Stomach smooth muscle (tissue), 2 donors: ENCODE measurements around the gene FAM25G.

Source experiments
- H3K27ac ChIP-seq: one replicate; pipeline ENCODE4 v1.7.0; 2013; ENCODE audit warnings: mild to moderate bottlenecking, low read length, inconsistent platforms
- H3K27me3 ChIP-seq, 2 donors: one replicate each; pipeline ENCODE4 v1.7.0; 2013; ENCODE audit warnings: low read length in 2 of 2; ENCODE audit not compliant: insufficient read depth in 2 of 2, control insufficient read depth in 1 of 2
- H3K36me3 ChIP-seq, 2 donors: one replicate each; pipeline ENCODE4 v1.7.0; 2013; ENCODE audit warnings: low read length in 2 of 2; ENCODE audit not compliant: control insufficient read depth in 2 of 2, insufficient read depth in 2 of 2
- H3K4me1 ChIP-seq: one replicate; pipeline ENCODE4 v1.7.0; 2013; ENCODE audit warnings: low read length; ENCODE audit not compliant: control insufficient read depth, insufficient read depth
- H3K4me3 ChIP-seq, 2 donors: one replicate each; pipeline ENCODE4 v1.7.0; 2013; ENCODE audit warnings: low read length in 2 of 2
- H3K9ac ChIP-seq, 2 donors: one replicate each; pipeline ENCODE4 v1.7.0; 2013; ENCODE audit warnings: low read length in 2 of 2, mild to moderate bottlenecking in 1 of 2
- H3K9me3 ChIP-seq, 2 donors: one replicate each; pipeline ENCODE4 v1.7.0; 2013; ENCODE audit warnings: low read length in 2 of 2; ENCODE audit not compliant: control insufficient read depth in 2 of 2
- donor health status: healthy.
- donor health status: Pancreatic carcinoma.

FAM25G gene

GRCh38 chr10:47454008-47454779 is 37.3 kb downstream of the FAM25G start:
- no peaks in the 10 kb centered on the region for H3K4me1 ChIP-seq
- no peaks in the 10 kb centered on the region for H3K36me3 ChIP-seq
- no peaks in the 10 kb centered on the region for H3K27me3 ChIP-seq

DNA sequence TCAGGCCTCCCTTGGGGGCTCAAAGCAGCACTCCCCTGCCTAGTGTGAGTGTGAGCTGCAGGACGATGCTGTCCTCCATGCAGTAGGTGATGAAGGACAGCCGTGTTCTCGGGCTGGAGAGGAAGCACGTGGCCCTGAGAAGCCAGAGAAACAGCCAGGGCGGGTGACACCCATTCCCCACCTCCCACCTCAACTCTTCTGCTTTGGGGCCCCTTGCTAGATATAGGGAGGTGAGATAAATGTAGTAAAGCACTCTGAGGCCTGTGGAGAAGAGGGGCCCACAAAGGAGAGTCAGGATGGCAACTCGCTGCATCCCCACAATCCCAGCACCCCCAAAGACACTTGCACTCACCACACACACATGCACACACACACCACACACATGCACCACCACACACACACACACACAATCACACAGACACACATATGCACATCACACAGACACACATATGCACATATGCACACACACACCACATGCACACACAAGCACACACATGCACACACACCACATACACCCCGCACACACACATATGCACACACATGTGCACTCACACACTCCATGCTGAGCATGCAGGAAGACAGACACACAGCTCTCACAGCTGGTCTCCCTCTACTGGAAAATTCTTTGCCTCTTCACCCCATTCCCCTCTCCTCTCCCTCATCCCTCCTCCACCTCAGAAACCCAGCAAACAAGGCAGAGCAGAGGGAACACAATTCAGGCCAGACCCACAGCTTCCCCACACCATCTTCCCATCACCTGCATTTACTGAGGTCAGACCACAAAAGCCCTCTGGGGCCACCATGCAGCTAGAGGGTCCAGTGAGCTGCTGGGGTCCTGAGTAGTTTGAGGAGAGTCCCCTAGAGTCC is 38.1 kb downstream of the FAM25G start:
- H3K4me1 ChIP-seq, result no peaks in the 10 kb centered on the region
- H3K9me3 ChIP-seq, result no peaks in the 10 kb centered on the region

More at GRCh38 chr10:47454008-47454779, 37.3 kb downstream of the FAM25G start:
- Histone ChIP-seq H3K9ac (no peak overlapping the region), H3K4me3 (no peak overlapping the region), H3K27ac (no peak overlapping the region), H3K9me3 (no peaks in the 10 kb centered on the region)

GRCh38 chr10:47452495-47453140 is 38.9 kb downstream of the FAM25G start:
- no peaks in the 10 kb centered on the region for H3K4me1 ChIP-seq
- no peaks in the 10 kb centered on the region for H3K9me3 ChIP-seq
- no peak overlapping the region for H3K4me3 ChIP-seq
- H3K9ac ChIP-seq, result no peak overlapping the region
- H3K36me3 ChIP-seq, result no peaks in the 10 kb centered on the region
- no peak overlapping the region for H3K27ac ChIP-seq
- H3K27me3 ChIP-seq, result no peaks in the 10 kb centered on the region

More for the DNA sequence above, 38.1 kb downstream of the FAM25G start:
- H3K4me3 ChIP-seq, result no peak overlapping the region
- H3K9ac ChIP-seq, result no peak overlapping the region
- H3K27me3 ChIP-seq, result no peaks in the 10 kb centered on the region
- no peaks in the 10 kb centered on the region for H3K36me3 ChIP-seq
- no peak overlapping the region for H3K27ac ChIP-seq

- no peak overlapping the region for H3K9ac ChIP-seq
- no peaks in the 10 kb centered on the region for H3K27me3 ChIP-seq
- H3K36me3 ChIP-seq, result no peaks in the 10 kb centered on the region
- no peak overlapping the region for H3K27ac ChIP-seq
- H3K4me1 ChIP-seq, result no peaks in the 10 kb centered on the region
- no peak overlapping the region for H3K4me3 ChIP-seq
- no peaks in the 10 kb centered on the region for H3K9me3 ChIP-seq
Observed at GRCh38 chr10:47451998-47452494, 39.5 kb downstream of the FAM25G start.

- no peak overlapping the region for H3K27ac ChIP-seq
- no peak overlapping the region for H3K9ac ChIP-seq
- no peaks in the 10 kb centered on the region for H3K36me3 ChIP-seq
- H3K4me3 ChIP-seq, result no peak overlapping the region
- no peaks in the 10 kb centered on the region for H3K27me3 ChIP-seq
- H3K4me1 ChIP-seq, result no peaks in the 10 kb centered on the region
- peaks cover 0 to 2% of the 10 kb centered on the region in 2 donors for H3K9me3 ChIP-seq
Observed at GRCh38 chr10:47451273-47451997, 40.1 kb downstream of the FAM25G start.

- no peaks in the 10 kb centered on the region for H3K27me3 ChIP-seq
- H3K4me1 ChIP-seq, result no peaks in the 10 kb centered on the region
- H3K36me3 ChIP-seq, result no peaks in the 10 kb centered on the region
- no peak overlapping the region for H3K9ac ChIP-seq
- no peak overlapping the region for H3K4me3 ChIP-seq
- peaks cover 6 to 7% of the 10 kb centered on the region in 2 donors for H3K9me3 ChIP-seq
- no peak overlapping the region for H3K27ac ChIP-seq
Observed at GRCh38 chr10:47450442-47450841, 41.1 kb downstream of the FAM25G start.

- H3K4me1 ChIP-seq, result no peaks in the 10 kb centered on the region
- peaks cover 6 to 12% of the 10 kb centered on the region in 2 donors for H3K9me3 ChIP-seq
- no peak overlapping the region for H3K4me3 ChIP-seq
- no peaks in the 10 kb centered on the region for H3K27me3 ChIP-seq
- no peaks in the 10 kb centered on the region for H3K36me3 ChIP-seq
- H3K9ac ChIP-seq, result no peak overlapping the region
- H3K27ac ChIP-seq, result no peak overlapping the region
Observed at GRCh38 chr10:47449979-47450378, 41.5 kb downstream of the FAM25G start.

GRCh38 chr10:47449102-47449978 is 42.2 kb downstream of the FAM25G start:
- Histone ChIP-seq H3K27ac (no peak overlapping the region), H3K27me3 (no peaks in the 10 kb centered on the region), H3K36me3 (no peaks in the 10 kb centered on the region), H3K4me3 (no peak overlapping the region), H3K9me3 (peaks cover 6 to 13% of the 10 kb centered on the region in 2 donors), H3K4me1 (no peaks in the 10 kb centered on the region), H3K9ac (no peak overlapping the region)

DNA sequence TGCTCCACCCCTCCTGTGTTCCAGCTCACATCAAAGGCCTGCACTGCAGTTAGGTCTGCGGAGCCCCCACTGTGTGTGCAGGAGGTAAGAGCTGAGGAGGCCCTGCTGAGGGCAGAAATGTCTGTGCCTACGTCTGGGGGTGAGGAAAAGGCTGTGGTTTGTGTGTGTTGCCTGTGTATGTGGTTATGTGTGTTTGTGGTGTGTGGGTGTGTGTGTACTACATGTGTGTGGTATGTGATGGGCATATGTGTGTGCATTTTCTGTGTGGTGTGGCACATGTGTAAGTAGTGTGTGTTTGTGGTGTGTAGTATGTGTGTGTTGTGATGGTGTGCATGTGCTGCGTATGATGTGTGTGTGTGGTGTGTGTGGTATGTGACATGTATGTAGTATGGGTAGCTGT is 43.8 kb downstream of the FAM25G start:
- Histone ChIP-seq H3K9ac (no peak overlapping the region), H3K9me3 (peaks cover 12 to 13% of the 10 kb centered on the region in 2 donors)

More for the DNA sequence above, 43.8 kb downstream of the FAM25G start:
- no peak overlapping the region for H3K4me3 ChIP-seq
- H3K36me3 ChIP-seq, result no peaks in the 10 kb centered on the region
- H3K27me3 ChIP-seq, result no peaks in the 10 kb centered on the region
- no peak overlapping the region for H3K27ac ChIP-seq
- no peaks in the 10 kb centered on the region for H3K4me1 ChIP-seq
